IPS-11a (cell line): ENCODE results near the gene CLK1.
"Not testable (repeated sequence)": the region's sequence is repeated elsewhere in the genome, so short reads cannot be mapped to it uniquely, and the experiment has no call there.

Experiments used
- H3K4me3 ChIP-seq: one replicate; pipeline ENCODE4 v1.5.1; 2013; ENCODE audit warnings: low read depth, low read length, control low read depth

The CLK1 gene

DNA sequence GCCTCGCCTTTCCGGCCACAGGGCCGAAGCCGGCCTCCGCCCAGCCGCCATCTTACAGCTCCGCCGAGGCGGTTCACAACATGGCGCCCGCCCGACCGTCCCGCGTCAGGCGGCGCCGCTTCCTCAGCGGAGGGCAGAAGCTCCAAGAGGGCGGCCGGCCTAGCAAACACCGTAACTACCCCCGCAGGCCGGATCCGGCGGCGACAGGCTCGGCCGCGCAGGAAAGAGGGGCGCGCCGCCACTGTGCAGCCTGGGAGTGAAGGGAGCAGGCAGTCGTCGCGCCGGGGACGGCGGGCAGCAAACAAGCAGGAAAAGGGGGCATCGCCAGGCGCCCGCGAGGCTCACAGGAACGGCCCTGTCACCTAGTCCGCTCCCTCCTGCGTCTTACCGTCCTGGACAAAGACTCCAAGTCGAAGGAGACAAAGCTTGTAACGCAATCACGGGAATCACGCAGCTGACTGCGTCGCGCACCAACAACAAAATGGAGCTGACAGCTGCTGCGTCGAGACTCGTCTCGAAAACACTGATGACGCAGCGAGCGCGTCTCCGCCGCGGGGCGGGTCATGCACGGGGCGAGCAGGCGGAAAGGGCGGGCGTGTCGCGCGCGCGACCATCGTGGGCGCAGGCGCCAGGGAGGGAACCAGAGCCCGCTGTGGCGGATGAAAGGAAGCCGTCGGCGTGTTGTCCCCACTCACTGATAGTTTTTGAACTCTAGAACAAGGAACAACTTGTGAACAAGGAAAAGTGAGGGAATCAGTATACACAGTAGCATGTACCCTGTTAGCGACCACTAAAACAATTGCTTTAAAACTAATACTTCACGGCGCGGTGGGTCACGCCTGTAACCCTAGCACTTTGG is at the start of gene CLK1:
Gene CLK1, minus strand, starts transcription at position 483 of the 859 bp plus-strand sequence. CDS start 2,796 bp downstream, outside the sequence.
- peak within 1 kb of the TSS; percentile 100 for H3K4me3 ChIP-seq

DNA sequence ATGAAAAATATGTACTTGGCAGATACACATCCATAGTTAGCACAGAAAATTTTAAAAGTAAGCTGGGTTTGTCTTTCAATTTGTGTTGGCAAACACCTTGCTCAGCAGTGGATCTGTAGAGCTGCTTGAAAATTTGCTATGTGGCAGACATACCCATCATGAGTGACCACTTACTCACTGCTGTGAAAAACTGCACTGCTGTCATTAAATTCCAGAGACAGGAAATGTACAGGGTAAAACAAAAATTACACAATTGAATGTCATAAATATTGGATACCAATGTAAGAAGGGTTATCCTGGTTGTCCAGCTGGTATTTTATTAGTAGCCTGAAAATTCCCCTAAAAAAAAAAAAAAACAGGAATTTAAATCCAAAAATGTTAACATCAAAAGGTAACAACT is 49.2 kb upstream of the CLK1 start:
- no peak overlapping the region for H3K4me3 ChIP-seq

DNA sequence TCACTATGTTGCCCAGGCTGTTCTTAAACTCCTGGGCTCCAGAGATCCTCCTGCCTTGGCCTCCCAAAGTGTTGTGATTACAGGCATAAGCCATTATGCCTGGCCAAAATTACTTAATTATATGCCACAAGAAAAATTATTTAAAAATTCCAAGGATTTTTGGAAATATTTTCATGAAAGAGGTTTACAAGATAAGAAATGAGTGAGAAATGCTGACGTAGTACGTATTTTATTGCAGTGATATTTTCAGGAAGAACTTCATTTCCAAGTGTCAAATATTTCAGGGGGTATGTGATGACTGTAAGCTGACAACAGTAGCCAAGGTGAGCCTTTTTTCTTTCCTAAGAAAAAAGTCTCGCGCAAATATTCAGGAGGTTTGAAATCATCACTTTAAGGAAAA is 45.5 kb upstream of the CLK1 start:
- H3K4me3 ChIP-seq = no peak overlapping the region

DNA sequence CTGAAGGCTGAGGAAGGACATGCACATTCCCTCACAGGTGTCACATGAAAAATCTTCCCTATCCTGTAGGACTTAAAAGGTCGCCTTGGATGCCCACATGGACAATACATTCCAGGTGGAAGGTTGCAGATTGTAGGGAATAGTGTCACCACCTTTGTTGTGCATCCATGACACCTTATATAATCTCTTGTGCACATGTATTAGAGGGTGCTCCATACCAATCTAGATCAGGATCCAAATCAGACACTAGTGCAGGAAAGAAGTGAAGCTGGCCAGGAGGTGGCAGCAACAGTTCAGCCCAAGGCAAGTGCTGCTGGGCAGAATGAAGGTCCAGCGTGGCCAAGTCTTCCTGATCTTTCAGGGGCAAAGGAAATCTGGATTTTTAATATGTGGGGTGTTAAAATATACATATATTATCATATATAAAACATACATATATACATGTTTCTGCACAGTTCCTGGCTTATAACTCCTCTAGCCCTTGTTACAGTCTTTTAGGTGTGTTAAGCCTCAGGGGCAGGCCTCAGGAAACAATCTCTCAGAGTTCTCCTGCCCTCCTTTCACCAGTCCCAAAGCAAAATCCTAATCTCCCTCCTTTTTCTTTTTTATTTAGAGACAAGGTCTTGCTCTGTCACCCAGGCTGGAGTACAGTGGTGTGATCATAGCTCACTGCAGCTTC is 41.3 kb upstream of the CLK1 start:
- no peak overlapping the region for H3K4me3 ChIP-seq

DNA sequence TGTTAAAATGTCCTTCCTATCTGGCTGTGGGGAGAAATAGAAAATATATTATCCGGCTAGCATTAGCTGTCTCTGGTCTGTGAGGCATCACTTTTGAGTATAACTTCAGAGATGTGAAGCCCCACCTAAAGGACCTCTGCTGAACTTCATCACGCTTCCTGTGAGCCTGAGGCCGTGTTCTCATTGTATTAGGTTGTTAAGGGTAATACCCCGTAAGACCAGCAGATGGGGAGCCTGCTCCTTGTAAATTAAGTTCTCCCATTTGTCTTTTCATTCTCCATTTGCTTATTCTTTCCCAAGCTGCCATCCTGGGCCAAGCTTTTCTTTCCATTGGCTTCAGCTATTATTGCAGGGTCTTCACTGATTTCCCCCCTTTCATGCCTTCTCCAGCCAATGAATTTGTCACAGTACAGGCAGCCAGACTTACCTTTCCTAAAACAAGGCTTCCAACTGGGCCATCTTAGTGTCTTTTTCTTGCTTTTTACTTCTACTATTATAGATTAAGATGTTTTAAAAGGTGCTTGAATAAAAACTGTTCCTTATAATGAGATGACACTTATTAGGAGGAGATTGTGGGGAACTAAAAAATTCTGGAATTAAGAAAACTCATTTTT is 37.1 kb upstream of the CLK1 start:
- H3K4me3 ChIP-seq = no peak overlapping the region

DNA sequence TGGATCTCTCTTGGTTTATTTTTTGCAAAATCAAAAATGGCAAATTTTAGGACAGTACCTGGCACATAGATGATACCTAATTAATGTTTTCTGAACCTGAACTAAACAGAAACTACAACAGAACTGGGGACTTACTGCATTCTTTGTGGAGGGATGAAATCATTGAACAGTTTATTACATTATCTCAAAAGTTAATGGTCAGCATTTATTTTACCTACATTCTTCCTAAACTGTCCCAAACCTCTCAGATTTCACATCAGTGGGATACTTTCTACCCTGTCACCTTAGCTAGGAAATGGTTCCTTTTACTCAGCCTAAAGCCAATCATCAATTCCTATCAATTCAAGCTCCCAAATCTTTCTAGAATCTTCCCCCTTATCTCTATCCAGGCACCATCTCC is 35.0 kb upstream of the CLK1 start:
- H3K4me3 ChIP-seq = no peak overlapping the region

DNA sequence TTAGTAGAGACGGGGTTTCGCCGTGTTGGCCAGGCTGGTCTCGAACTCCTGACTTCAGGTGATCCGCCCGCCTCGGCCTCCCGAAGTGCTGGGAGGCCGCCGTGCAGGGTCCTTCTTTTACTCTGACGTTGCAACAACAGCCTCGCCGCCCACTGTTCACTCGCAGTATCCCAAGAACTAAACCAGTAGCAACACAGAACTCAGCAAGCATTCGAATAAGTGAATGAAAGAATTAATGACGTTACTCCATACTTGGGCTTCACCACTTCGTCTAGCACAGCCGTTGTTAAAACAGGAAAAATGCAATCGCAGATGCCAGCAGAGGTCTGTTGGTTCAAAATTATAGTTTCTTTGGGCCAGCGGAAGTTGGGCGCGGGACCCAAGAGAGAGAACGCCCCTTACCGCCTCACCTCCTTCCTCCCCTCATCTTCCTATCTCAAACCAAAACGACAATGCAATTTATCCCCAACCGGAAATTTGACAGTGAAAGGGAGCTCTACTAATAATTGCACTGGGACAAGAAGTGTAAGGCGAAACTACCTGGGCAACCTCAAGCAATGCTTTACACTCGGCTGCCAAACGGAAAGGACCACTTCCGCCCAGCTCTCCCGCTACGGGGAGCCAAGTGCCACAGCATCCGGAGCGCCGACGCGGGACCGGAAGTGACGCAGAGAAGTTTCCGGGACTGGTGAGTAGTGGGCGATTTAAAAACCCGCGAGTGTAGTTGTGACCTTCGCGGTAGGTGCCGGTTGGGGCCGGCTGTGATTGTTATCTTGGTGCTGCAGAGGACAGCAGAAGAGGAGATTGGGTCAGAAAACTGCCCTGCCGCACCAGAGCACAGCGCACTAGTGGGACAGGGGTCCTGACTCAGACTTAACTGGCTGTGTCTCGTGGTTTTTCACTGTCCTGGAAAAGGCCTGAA is 24.5 kb upstream of the CLK1 start, which contains the start of the genes NIF3L1 and PPIL3:
Gene NIF3L1, plus strand, starts transcription at position 668 of the 922 bp plus-strand sequence. CDS start 2,573 bp downstream, outside the sequence.
Gene PPIL3, minus strand, starts transcription at position 374 of the 922 bp plus-strand sequence. CDS start 1,462 bp downstream, outside the sequence.
- peak within 1 kb of the TSS; percentile 99 for H3K4me3 ChIP-seq

DNA sequence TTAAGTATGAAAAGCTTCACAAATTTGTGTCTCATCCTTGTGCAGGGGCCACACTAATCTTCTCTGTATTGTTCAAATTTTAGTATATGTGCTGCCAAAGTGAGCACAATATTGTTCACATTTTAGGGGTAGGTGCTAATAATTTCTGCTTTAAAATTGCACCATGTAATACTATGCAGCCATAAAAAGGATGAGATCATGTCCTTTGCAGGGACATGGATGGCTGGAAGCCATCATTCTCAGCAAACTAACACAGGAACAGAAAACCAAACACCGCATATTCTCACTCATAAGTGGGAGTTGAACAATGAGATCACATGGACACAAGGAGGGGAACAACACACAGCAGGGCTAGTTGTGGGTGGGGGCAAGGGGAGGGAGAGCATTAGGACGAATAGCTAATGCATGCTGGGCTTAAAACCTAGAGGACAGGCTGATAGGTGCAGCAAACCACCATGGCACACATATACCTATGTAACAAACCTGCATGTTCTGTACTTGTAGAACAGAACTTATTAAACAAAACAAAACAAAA is 17.3 kb upstream of the CLK1 start:
- H3K4me3 ChIP-seq = not testable (repeated sequence)

DNA sequence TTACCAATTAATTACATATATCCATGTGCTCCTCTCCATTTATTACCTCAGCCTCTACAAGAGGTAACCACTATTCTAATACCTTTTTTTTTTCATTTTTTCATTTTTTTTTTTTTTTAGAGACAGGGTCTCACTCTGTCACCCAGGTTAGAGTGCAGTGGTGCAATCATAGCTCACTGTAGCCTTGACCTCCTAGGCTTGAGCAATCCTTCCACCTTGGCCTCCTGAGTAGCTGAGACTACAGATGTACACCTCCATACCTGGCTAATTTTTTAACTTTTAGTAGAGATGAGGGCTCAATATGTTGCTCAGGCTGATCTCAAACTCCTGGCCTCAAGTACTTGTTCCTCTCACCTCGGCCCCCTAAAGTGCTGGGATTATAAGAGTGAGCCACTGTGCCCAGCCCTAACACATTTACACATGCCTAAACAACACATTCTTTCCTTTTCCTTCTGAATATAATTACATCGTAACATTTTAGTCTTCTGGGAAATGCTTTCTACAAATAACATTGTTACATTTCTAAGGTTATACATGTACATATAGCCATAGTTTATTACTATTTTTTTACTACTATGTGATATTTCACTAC is 13.9 kb upstream of the CLK1 start:
- no peak overlapping the region for H3K4me3 ChIP-seq

DNA sequence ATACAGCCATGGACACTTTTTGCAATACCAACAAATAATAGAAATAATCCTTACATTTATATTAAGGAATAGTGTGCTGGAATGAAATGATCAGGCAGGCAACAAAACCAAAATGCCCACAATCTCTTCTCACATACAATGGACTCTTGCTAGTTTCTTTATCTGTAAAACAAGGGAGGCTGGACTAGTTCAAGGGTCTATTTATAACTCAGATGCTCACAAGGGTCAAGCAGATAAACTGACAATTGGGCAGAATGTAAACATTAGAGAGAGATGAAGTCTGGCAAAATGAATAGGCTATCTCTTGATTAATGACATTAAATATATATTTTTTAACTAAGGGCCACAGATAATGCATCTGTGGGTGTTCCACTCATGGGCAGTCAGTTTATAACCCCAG is 13.0 kb upstream of the CLK1 start:
- no peak overlapping the region for H3K4me3 ChIP-seq

DNA sequence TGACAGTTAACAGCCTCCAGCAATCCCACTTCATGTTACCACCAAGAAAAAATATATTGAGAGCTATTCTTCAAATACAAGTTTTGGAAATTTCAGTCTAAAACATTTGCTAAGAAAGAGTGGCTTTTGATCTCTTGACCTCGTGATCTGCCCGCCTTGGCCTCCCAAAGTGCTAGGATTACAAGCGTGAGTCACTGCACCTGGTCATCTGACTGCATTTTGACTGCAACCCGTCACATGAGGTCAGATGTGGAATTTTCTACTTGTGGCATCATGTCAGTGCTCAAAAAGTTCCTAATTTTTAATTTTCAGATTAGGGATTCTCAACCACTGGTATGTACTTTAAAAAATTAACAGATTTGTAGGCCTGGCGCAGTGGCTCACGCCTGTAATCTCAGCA is 9.1 kb upstream of the CLK1 start:
- H3K4me3 ChIP-seq = no peak overlapping the region

DNA sequence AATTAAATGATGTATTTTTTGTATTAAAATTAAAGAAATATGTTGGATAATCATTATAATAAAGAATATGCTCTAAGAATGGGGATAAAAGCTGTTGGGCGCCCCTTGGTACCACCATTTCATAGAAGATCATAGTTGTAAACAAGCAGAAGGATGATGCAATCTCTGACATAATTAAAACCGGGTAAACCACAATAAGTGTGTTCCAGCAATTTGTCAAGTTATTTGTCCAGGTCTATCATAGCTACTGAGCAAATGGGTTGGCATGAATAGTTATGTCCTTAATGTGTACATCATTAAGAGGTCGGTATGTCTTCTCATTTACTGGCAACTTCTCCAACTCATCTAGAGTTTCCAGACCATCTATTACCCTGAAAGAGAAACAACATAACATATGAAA is 6.7 kb upstream of the CLK1 start:
- no peak overlapping the region for H3K4me3 ChIP-seq

DNA sequence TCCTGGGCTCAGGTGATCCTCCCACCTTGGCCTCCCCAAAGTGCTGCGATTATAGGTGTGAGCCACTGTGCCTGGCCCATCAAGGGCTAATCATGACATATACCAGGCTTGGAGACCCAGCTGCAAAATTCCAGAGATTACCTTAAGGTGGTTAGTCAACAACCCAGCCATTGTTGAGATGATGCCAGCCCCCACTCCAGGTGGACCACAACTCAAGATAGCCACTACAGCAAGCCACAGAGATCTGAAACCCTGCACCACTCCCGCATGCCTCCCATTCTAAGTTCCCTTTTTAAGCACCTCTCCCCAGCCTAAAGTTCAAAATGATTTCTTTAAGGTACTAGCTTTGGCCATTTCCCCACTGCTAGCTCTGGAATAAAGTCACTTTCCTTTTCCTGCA is 4.6 kb upstream of the CLK1 start:
- no peak overlapping the region for H3K4me3 ChIP-seq

DNA sequence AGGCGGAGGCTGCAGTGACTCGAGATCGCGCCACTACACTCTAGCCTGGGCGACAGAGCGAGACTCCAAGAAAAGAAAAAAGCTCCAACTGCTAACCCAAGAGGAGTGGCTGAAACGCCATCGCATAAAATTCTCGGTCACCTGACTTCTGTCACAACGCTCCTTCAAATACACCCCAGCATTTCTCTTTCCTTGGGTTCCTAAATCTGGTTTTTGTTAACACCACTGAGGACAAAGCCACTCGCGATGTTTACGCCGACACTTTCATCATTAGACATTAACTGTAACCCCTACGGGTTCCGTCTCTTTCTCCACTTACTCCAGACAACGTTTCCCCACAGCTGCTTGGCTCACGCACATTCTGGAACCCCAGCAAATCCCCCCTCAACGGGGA is 679 bp downstream of the CLK1 start:
- H3K4me3 ChIP-seq = peak overlapping the region; percentile 100

DNA sequence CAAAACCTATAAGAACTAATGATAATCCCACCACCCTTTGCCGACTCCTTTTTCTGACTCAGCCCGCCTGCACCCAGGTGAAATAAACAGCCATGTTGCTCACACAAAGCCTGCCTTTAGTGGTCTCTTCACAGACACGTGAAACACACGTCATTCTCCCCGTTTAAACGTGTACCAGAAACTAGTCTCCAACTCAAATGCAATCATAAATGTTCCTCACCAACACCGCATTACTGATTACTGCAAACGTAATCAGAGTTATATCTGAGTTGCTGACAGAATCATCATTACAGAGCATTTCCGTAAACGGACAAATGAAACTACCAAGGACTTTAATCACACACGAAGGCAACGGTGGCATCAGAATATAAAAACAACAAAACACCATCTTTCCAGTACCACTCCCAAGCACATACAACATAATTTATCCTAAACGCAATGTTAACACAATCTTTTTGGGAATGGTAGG is 1.9 kb downstream of the CLK1 start:
- peak overlapping the region; percentile 100 for H3K4me3 ChIP-seq

DNA sequence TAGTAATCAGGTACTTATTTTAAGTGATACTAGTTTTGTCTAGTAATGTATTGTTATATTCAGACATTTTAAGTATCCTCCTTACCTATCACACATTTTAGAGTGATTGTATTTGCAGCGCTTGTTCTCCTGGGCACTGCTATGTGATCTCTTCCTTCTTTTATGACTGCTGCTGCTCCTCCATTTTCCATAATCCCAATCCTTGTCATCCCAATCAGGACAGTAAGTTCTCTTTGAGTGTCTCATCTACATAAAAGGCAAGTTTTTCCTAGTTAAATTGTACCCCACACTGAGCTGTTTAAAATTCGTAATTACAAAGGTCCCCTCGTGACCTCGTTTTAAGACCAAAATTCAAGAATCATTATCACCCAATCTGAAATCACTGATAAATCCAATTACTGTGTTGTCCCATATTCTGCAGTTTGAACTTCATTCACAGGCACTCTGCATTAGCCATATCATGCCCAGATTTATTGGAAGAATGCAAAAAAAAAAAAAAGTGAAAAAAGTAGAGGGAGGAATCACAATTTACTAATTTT is 2.8 kb downstream of the CLK1 start:
- H3K4me3 ChIP-seq = no peak overlapping the region

DNA sequence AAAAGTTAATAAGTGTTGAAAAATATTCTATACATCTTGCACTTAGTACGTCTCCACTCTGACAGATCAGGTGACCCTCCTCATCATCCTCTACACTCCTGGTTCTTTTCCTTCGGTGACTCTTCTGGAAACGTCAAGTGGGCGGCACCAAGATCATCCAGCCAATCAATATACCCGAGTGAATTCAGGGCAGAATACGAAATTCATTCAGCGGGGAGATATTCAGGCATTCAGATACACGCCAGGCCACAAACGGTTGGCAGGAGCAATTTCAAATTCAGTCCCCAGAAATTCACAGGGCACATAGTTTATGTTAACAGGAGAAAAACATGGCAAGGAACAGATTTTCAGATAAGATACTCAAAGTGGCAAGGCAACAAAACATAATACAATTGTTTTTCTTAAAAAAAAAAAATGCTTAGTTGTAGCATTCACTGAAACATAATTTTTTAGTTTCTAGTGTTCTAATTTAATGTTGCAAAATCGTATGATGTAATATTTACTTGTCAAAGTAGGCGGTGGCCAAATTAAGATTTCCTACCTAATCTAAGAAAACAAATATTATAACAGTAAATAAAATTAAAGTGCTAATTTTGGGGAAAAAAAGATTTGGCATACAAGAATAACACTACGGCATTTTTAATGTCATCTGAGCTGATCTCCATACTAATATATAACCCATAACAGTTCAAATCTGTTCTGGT is 4.2 kb downstream of the CLK1 start:
- H3K4me3 ChIP-seq = no peak overlapping the region

DNA sequence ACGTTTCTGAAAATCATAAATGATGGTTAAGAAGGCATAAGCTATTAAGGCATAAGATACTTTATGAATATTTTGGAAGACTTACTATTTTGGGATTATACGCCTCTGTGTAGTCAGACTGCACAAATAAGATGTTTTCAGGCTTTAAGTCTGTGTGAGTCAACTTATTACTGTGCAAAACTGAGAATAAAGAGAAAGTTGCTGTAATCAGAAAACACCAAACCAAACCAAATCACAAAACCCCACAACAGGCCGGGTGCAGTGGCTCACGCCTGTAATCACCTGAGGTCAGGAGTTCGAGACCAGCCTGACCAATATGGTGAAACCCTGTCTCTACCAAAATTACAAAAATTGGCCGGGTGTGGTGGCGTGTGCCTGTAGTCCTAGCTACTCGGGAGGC is 7.7 kb downstream of the CLK1 start:
- no peak overlapping the region for H3K4me3 ChIP-seq

DNA sequence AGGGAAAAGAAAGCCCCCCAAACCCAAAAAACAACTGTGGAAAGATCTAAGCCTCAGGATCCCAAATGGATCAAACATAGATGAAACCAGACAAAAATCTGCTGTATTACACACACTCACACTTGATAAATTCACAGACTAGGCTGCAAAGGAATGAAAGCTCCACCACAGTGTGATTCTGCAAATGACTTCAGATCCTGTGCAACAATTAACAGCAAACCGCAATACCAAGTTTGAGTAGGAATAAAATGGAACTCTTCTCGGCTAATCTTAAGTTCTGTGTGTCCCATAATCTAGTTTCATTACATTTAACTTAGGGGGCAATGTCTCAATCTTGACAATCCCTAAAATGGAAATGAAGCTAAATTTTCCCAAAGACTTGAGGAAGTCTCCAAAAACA is 11.9 kb downstream of the CLK1 start:
- H3K4me3 ChIP-seq = no peak overlapping the region
